GM19099 (cell line): ENCODE results near the gene TIMP4.

Source experiments
- POLR2A ChIP-seq: IDR thresholded peaks from 3 replicates; pipeline ENCODE4 v1.6.1; 2011; ENCODE audit warnings: low read depth; ENCODE audit not compliant: insufficient read length; ENCODE audit errors: extremely low read depth

The TIMP4 gene

GRCh38 chr3:12188681-12189287 lies 30.1 kb upstream of the TIMP4 start:
- TF ChIP-seq POLR2A, result no peak

GRCh38 chr3:12188328-12188648 lies 29.6 kb upstream of the TIMP4 start:
- TF ChIP-seq POLR2A, result no peak

GRCh38 chr3:12187448-12188327 lies 29.0 kb upstream of the TIMP4 start:
- no peak for TF ChIP-seq POLR2A

- TF ChIP-seq POLR2A, result no peak
Measured at GRCh38 chr3:12186515-12187286, 28.0 kb upstream of the TIMP4 start.

GRCh38 chr3:12186046-12186445 lies 27.3 kb upstream of the TIMP4 start:
- TF ChIP-seq POLR2A, result no peak

GRCh38 chr3:12185172-12185710 lies 26.5 kb upstream of the TIMP4 start:
- no peak for TF ChIP-seq POLR2A

GRCh38 chr3:12184541-12184940 lies 25.8 kb upstream of the TIMP4 start:
- no peak for TF ChIP-seq POLR2A

GRCh38 chr3:12182687-12183441 lies 24.2 kb upstream of the TIMP4 start:
- TF ChIP-seq POLR2A, result no peak

GRCh38 chr3:12181806-12182205 lies 23.1 kb upstream of the TIMP4 start:
- TF ChIP-seq POLR2A, result no peak

GRCh38 chr3:12181301-12181700 lies 22.6 kb upstream of the TIMP4 start:
- TF ChIP-seq POLR2A, result no peak

GRCh38 chr3:12180631-12181030 lies 21.9 kb upstream of the TIMP4 start:
- no peak for TF ChIP-seq POLR2A

GRCh38 chr3:12180218-12180617 lies 21.5 kb upstream of the TIMP4 start:
- no peak for TF ChIP-seq POLR2A

GRCh38 chr3:12179441-12179840 lies 20.7 kb upstream of the TIMP4 start:
- TF ChIP-seq POLR2A, result no peak

- no peak for TF ChIP-seq POLR2A
Measured at GRCh38 chr3:12178091-12178820, 19.5 kb upstream of the TIMP4 start.
